Measurements from ENCODE around the gene EVA1C. TPM values are rescaled to one million over a fixed set of nuclear protein-coding genes. Genes with fewer than 3 reads are reported as not detected.

Gene EVA1C
- polyA plus RNA-seq, 1 donor (not counting 4 experiments of a cell fraction or from before 2014, with no cell fraction given) = 15.3 TPM

DNA sequence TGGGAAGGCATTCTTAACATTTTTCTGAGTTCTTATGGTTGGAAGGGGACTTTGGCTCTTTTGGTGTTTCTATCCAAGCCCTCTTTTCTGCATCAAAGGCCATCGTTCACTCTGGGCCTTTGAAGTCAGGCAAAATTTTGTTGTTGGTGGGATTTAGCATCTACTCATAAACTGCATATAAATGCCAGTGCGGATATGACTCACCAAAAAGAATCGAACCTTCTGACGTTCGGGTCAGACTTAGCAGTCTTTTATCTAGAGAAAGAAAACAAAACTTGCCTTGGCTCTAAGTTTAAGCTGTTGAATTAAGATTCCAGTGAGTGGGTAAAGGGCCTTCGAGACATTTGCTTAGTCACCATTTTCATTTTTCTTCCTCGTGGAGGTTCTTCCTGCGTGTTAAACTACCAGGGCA lies 51.4 kb downstream of the EVA1C start:
- Histone ChIP-seq H3K4me2 (ENCODE audit: control insufficient read depth, extremely low read depth, insufficient read depth, low read depth, low read length) (no peak overlapping the region), H3K9me3 (ENCODE audit: control insufficient read depth, low read depth, low read length) (no peaks in the 10 kb centered on the region), H3K36me3 (ENCODE audit: control insufficient read depth in 2 of 2, extremely low read depth in 1 of 2, insufficient read depth in 2 of 2, low read length in 2 of 2) (peaks cover 1 to 11% of the 10 kb centered on the region in 2 experiments), H3K27me3 (ENCODE audit: control insufficient read depth, extremely low read depth, insufficient read depth, low read length) (no peaks in the 10 kb centered on the region), H3K9me1 (ENCODE audit: control insufficient read depth, extremely low read depth, insufficient read depth, low read length) (no peaks in the 10 kb centered on the region), H4K20me1 (ENCODE audit: control insufficient read depth, extremely low read depth, insufficient read depth, low read length) (no peaks in the 10 kb centered on the region), H2AFZ (ENCODE audit: control insufficient read depth, low read length) (no peak overlapping the region), H3K4me3 (ENCODE audit: control insufficient read depth in 2 of 3, extremely low read depth in 1 of 3, insufficient read depth in 2 of 3, low read depth in 1 of 3, low read length in 3 of 3) (no peak overlapping the region), H3K79me2 (ENCODE audit: control insufficient read depth, insufficient read depth, low read length) (no peaks in the 10 kb centered on the region), H3K27ac (ENCODE audit: control insufficient read depth, insufficient read depth, low read length) (no peak overlapping the region), H3K4me1 (ENCODE audit: control insufficient read depth, extremely low read depth, insufficient read depth, low read length) (no peaks in the 10 kb centered on the region), H3K9ac (ENCODE audit: control insufficient read depth, extremely low read depth, insufficient read depth, low read length) (no peak overlapping the region)
- DNase-seq (ENCODE audit: low read depth, low spot score) (no peak), FAIRE-seq (no peak)
- no peak for TF ChIP-seq EZH2 (IDR thresholded peaks at IDR 0.05; ENCODE audit: low read length)
- TF ChIP-seq, protein P1, sequence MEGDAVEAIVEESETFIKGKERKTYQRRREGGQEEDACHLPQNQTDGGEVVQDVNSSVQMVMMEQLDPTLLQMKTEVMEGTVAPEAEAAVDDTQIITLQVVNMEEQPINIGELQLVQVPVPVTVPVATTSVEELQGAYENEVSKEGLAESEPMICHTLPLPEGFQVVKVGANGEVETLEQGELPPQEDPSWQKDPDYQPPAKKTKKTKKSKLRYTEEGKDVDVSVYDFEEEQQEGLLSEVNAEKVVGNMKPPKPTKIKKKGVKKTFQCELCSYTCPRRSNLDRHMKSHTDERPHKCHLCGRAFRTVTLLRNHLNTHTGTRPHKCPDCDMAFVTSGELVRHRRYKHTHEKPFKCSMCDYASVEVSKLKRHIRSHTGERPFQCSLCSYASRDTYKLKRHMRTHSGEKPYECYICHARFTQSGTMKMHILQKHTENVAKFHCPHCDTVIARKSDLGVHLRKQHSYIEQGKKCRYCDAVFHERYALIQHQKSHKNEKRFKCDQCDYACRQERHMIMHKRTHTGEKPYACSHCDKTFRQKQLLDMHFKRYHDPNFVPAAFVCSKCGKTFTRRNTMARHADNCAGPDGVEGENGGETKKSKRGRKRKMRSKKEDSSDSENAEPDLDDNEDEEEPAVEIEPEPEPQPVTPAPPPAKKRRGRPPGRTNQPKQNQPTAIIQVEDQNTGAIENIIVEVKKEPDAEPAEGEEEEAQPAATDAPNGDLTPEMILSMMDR (optimal IDR thresholded peaks at IDR 0.05 in 1 of 3, IDR thresholded peaks at IDR 0.05 in 1 of 3, conservative IDR thresholded peaks at IDR 0.05 in 1 of 3; ENCODE audit: extremely low read depth in 1 of 3, insufficient read depth in 2 of 3, low read length in 3 of 3) = no peak
- dilution Hi-C loops (cut with MboI; ENCODE audit: extremely low pct_ligation_motif_present, low sequenced_read_pairs) = no loop called here

- FAIRE-seq = no peak
- dilution Hi-C loops (cut with MboI; ENCODE audit: extremely low pct_ligation_motif_present, low sequenced_read_pairs) = no loop called here
Measured at GRCh38 chr21:32467291-32467690, 54.8 kb downstream of the EVA1C start.

More at GRCh38 chr21:32467291-32467690, 54.8 kb downstream of the EVA1C start:
- Histone ChIP-seq H3K36me3 (ENCODE audit: control insufficient read depth in 2 of 2, extremely low read depth in 1 of 2, insufficient read depth in 2 of 2, low read length in 2 of 2) (peaks cover 1 to 7% of the 10 kb centered on the region in 2 experiments), H3K4me1 (ENCODE audit: control insufficient read depth, extremely low read depth, insufficient read depth, low read length) (no peaks in the 10 kb centered on the region), H3K4me2 (ENCODE audit: control insufficient read depth, extremely low read depth, insufficient read depth, low read depth, low read length) (no peak overlapping the region), H3K9me1 (ENCODE audit: control insufficient read depth, extremely low read depth, insufficient read depth, low read length) (no peaks in the 10 kb centered on the region), H3K27ac (ENCODE audit: control insufficient read depth, insufficient read depth, low read length) (no peak overlapping the region), H3K9ac (ENCODE audit: control insufficient read depth, extremely low read depth, insufficient read depth, low read length) (no peak overlapping the region), H3K79me2 (ENCODE audit: control insufficient read depth, insufficient read depth, low read length) (no peaks in the 10 kb centered on the region), H3K4me3 (ENCODE audit: control insufficient read depth in 2 of 3, extremely low read depth in 1 of 3, insufficient read depth in 2 of 3, low read depth in 1 of 3, low read length in 3 of 3) (no peak overlapping the region), H3K9me3 (ENCODE audit: control insufficient read depth, low read depth, low read length) (no peaks in the 10 kb centered on the region), H2AFZ (ENCODE audit: control insufficient read depth, low read length) (no peak overlapping the region), H4K20me1 (ENCODE audit: control insufficient read depth, extremely low read depth, insufficient read depth, low read length) (no peaks in the 10 kb centered on the region), H3K27me3 (ENCODE audit: control insufficient read depth, extremely low read depth, insufficient read depth, low read length) (no peaks in the 10 kb centered on the region)
- no peak for DNase-seq (ENCODE audit: low read depth, low spot score)
- no peak for TF ChIP-seq EZH2 (IDR thresholded peaks at IDR 0.05; ENCODE audit: low read length)
- TF ChIP-seq, protein P1 (optimal IDR thresholded peaks at IDR 0.05 in 1 of 3, IDR thresholded peaks at IDR 0.05 in 1 of 3, conservative IDR thresholded peaks at IDR 0.05 in 1 of 3; ENCODE audit: extremely low read depth in 1 of 3, insufficient read depth in 2 of 3, low read length in 3 of 3) = no peak

Data from keratinocyte (primary cell).